Neural crest cell (in vitro differentiated cells): ENCODE data around the gene FBXW7. TPM values are rescaled to one million over a fixed set of nuclear protein-coding genes. Genes with fewer than 3 reads are reported as not detected.

ENCODE experiments used
- DNase-seq: peaks from one replicate; pipeline ENCODE4 v3.0.0; 2021; ENCODE audit warnings: low read depth, mixed read lengths, low spot score
- H3K27ac Mint-ChIP-seq: one replicate; pipeline ENCODE4 v1.8.0; 2021; ENCODE audit warnings: mild to moderate bottlenecking, mixed read lengths; ENCODE audit not compliant: unreplicated experiment
- H3K27me3 Mint-ChIP-seq: 2 replicates; pipeline ENCODE4 v1.8.0; 2021; ENCODE audit warnings: low read depth, mild to moderate bottlenecking, mixed read lengths
- H3K36me3 Mint-ChIP-seq: 2 replicates; pipeline ENCODE4 v1.8.0; 2021; ENCODE audit warnings: low read depth, mild to moderate bottlenecking, mixed read lengths
- H3K4me1 Mint-ChIP-seq: 2 replicates; pipeline ENCODE4 v1.8.0; 2021; ENCODE audit warnings: mixed read lengths
- H3K4me3 Mint-ChIP-seq: one replicate; pipeline ENCODE4 v1.8.0; 2021; ENCODE audit warnings: mild to moderate bottlenecking, mixed read lengths
- H3K9me3 Mint-ChIP-seq: 2 replicates; pipeline ENCODE4 v1.8.0; 2021; ENCODE audit warnings: mixed read lengths
- CTCF ChIP-seq: fragments of 200-600 bp; sonication (generic); conservative IDR thresholded peaks from 2 replicates; pipeline ENCODE4 v1.5.0; 2021; ENCODE audit warnings: antibody characterized with exemption, mild to moderate bottlenecking
- total RNA-seq: library from RNA; stranded (reverse); gene quantifications from 2 replicates; pipeline ENCODE4 v1.2.1, GENCODE V29; 2021

FBXW7 gene
- total RNA-seq, 1 donor from 2014 or later, result 33.4 TPM

- Mint-ChIP-seq H3K4me3 (no peak overlapping the region), H3K36me3 (no peaks in the 10 kb centered on the region), H3K4me1 (peaks cover 3% of the 10 kb centered on the region), H3K27ac (no peak overlapping the region), H3K27me3 (no peaks in the 10 kb centered on the region), H3K9me3 (no peaks in the 10 kb centered on the region)
- TF ChIP-seq CTCF, result no peak
- DNase-seq, result no peak
Observed at GRCh38 chr4:152372444-152372843, 163.4 kb downstream of the FBXW7 start.

- Mint-ChIP-seq H3K36me3 (peaks cover 8% of the 10 kb centered on the region), H3K4me1 (peaks cover 3% of the 10 kb centered on the region), H3K4me3 (no peak overlapping the region), H3K27ac (no peak overlapping the region), H3K9me3 (no peaks in the 10 kb centered on the region), H3K27me3 (no peaks in the 10 kb centered on the region)
- TF ChIP-seq CTCF, result peak; percentile 61
- DNase-seq, result no peak
Observed at GRCh38 chr4:152369902-152370295, 166.0 kb downstream of the FBXW7 start.

- H3K4me1 Mint-ChIP-seq, result peaks cover 3% of the 10 kb centered on the region
- no peak overlapping the region for H3K4me3 Mint-ChIP-seq
- H3K36me3 Mint-ChIP-seq, result peaks cover 8% of the 10 kb centered on the region
- no peak for DNase-seq
- H3K9me3 Mint-ChIP-seq, result no peaks in the 10 kb centered on the region
- no peak overlapping the region for H3K27ac Mint-ChIP-seq
- TF ChIP-seq CTCF, result no peak
- no peaks in the 10 kb centered on the region for H3K27me3 Mint-ChIP-seq
Observed at GRCh38 chr4:152369203-152369901, 166.5 kb downstream of the FBXW7 start.

GRCh38 chr4:152368001-152368400 lies 167.9 kb downstream of the FBXW7 start:
- Mint-ChIP-seq H3K4me3 (no peak overlapping the region), H3K9me3 (no peaks in the 10 kb centered on the region), H3K27me3 (no peaks in the 10 kb centered on the region), H3K4me1 (peaks cover 3% of the 10 kb centered on the region), H3K36me3 (peaks cover 8% of the 10 kb centered on the region), H3K27ac (no peak overlapping the region)
- no peak for DNase-seq
- TF ChIP-seq CTCF, result no peak

- no peak overlapping the region for H3K27ac Mint-ChIP-seq
- H3K4me1 Mint-ChIP-seq, result peaks cover 8% of the 10 kb centered on the region
- peaks cover 8% of the 10 kb centered on the region for H3K36me3 Mint-ChIP-seq
- H3K9me3 Mint-ChIP-seq, result no peaks in the 10 kb centered on the region
- no peak for TF ChIP-seq CTCF
- DNase-seq, result no peak
- H3K27me3 Mint-ChIP-seq, result no peaks in the 10 kb centered on the region
- no peak overlapping the region for H3K4me3 Mint-ChIP-seq
Observed at GRCh38 chr4:152364883-152365282, 171.0 kb downstream of the FBXW7 start.
